Measurements from ENCODE around the gene ARNT2.

ARNT2 gene

DNA sequence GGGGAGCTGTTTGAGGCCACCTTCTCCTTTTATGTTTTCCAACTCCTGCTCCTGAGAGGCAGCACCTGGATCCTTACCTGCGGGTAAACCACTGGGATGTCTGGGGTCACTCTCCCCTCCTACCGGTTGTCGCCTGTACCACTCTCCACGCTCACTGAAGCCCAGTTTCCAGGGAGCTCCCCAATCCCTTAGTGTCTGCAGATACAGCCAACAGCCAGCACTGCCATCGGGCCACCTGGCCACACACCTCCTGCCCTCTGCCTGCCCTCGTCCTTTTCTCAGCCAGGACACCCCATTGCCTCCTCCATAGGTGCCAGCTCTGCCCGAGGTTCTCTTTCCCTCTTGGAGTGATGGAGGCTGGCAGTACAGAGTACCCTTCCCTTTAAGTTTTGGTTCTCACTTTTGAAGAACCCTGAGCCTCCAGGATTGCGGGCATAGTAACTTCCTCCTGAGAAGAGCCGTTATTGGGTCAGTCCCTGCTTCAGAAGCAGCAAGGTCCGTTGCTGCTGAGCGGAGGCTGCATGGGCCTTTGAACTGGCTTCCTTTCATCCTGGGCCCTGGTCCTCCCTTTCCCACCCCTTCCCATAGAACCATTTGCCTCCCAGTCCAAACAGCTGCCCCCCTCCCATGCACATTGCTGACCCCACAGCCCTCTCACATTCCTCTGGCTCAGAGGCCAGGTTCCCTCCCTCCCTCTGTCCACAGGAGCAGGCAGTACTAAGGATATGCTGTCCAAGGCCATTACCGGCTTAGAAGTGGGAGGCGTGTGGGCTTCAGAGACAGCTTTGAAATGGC, 30.9 kb downstream of the ARNT2 start:
- no peaks in the 10 kb centered on the region for H3K79me2 ChIP-seq (ENCODE audit: insufficient read depth, low read length)
- H3K36me3 ChIP-seq (ENCODE audit: insufficient read depth, low read length), result no peaks in the 10 kb centered on the region
- no peak overlapping the region for H3K27ac ChIP-seq (ENCODE audit: low read depth, low read length, poor library complexity, severe bottlenecking)
- no peaks in the 10 kb centered on the region for H4K20me1 ChIP-seq (ENCODE audit: insufficient read depth, low read length)
- no peak overlapping the region for H3K9ac ChIP-seq (ENCODE audit: low read length)
- no peaks in the 10 kb centered on the region for H3K9me3 ChIP-seq (ENCODE audit: low read length)
- H3K4me2 ChIP-seq (ENCODE audit: low read length), result no peak overlapping the region
- 0 out of 2 replicates have a peak, but pooled peaks cover under 1% of the 10 kb centered on the region for H3K27me3 ChIP-seq (ENCODE audit: insufficient read depth, low read length)
- no peaks in the 10 kb centered on the region for H3K9me2 ChIP-seq (ENCODE audit: low read depth, low read length)
- TF ChIP-seq, protein P1, sequence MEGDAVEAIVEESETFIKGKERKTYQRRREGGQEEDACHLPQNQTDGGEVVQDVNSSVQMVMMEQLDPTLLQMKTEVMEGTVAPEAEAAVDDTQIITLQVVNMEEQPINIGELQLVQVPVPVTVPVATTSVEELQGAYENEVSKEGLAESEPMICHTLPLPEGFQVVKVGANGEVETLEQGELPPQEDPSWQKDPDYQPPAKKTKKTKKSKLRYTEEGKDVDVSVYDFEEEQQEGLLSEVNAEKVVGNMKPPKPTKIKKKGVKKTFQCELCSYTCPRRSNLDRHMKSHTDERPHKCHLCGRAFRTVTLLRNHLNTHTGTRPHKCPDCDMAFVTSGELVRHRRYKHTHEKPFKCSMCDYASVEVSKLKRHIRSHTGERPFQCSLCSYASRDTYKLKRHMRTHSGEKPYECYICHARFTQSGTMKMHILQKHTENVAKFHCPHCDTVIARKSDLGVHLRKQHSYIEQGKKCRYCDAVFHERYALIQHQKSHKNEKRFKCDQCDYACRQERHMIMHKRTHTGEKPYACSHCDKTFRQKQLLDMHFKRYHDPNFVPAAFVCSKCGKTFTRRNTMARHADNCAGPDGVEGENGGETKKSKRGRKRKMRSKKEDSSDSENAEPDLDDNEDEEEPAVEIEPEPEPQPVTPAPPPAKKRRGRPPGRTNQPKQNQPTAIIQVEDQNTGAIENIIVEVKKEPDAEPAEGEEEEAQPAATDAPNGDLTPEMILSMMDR (IDR thresholded peaks at IDR 0.05; ENCODE audit: low read length), result no peak
- TF ChIP-seq EZH2 (IDR thresholded peaks at IDR 0.05; ENCODE audit: borderline replicate concordance, low read length), result no peak
- no peak overlapping the region for H3K4me3 ChIP-seq (ENCODE audit: low read depth, low read length, poor library complexity, severe bottlenecking)
- H3F3A ChIP-seq (ENCODE audit: insufficient read depth, low read length), result no peaks in the 10 kb centered on the region
- no peaks in the 10 kb centered on the region for H3K4me1 ChIP-seq (ENCODE audit: insufficient read depth, low read length, severe bottlenecking)
- H2AFZ ChIP-seq (ENCODE audit: low read length), result no peak overlapping the region

DNA sequence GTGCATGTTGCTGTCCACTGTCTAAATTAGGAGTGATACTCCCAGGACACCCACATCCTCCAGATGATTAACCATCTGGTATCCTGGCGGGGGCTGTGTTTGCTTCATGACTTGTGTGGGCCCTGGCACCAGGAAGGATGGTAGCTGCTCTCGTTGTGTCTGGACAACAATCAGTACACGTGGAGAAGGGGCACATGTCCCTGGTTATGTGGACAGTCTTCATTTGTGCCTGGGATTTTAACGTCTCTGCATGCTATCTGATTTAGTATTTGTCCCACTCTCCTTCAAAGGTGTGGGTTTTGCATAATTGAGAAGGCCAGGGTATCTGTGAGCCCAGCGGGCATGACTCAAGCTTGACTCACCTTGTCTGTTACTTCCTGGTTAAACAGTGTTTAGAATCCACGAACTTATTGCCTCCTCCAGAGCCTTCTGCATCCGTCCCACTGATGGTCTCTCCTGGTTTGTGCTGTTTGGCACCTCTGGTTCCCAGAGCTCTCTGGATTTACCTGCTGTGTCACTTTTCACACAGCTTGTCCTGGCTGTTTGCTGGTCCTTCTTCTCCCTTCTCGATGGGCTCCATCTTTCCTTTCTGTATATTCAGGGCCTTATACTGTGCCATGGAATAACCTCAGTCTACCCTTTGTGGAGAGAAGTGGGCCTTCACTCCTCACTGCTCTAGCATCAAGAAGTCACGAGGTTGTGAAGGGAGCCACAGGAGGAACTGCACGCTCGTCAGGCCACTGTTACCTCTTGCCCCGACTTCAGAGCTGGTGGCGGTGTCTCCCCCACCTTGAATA, 32.5 kb downstream of the ARNT2 start:
- H4K20me1 ChIP-seq (ENCODE audit: insufficient read depth, low read length), result no peaks in the 10 kb centered on the region
- no peak overlapping the region for H3K9ac ChIP-seq (ENCODE audit: low read length)
- no peak overlapping the region for H3K27ac ChIP-seq (ENCODE audit: low read depth, low read length, poor library complexity, severe bottlenecking)
- H3K4me1 ChIP-seq (ENCODE audit: insufficient read depth, low read length, severe bottlenecking), result no peaks in the 10 kb centered on the region
- no peaks in the 10 kb centered on the region for H3K9me2 ChIP-seq (ENCODE audit: low read depth, low read length)
- H3K79me2 ChIP-seq (ENCODE audit: insufficient read depth, low read length), result no peaks in the 10 kb centered on the region
- peaks cover 7% of the 10 kb centered on the region; the same call in 1 of the 2 replicates for H3K27me3 ChIP-seq (ENCODE audit: insufficient read depth, low read length)
- TF ChIP-seq, protein P1 (IDR thresholded peaks at IDR 0.05; ENCODE audit: low read length), result no peak
- no peak for TF ChIP-seq EZH2 (IDR thresholded peaks at IDR 0.05; ENCODE audit: borderline replicate concordance, low read length)
- H3K4me2 ChIP-seq (ENCODE audit: low read length), result no peak overlapping the region
- H3K4me3 ChIP-seq (ENCODE audit: low read depth, low read length, poor library complexity, severe bottlenecking), result no peak overlapping the region
- H2AFZ ChIP-seq (ENCODE audit: low read length), result no peak overlapping the region
- H3F3A ChIP-seq (ENCODE audit: insufficient read depth, low read length), result no peaks in the 10 kb centered on the region
- H3K9me3 ChIP-seq (ENCODE audit: low read length), result no peaks in the 10 kb centered on the region
- H3K36me3 ChIP-seq (ENCODE audit: insufficient read depth, low read length), result no peaks in the 10 kb centered on the region

DNA sequence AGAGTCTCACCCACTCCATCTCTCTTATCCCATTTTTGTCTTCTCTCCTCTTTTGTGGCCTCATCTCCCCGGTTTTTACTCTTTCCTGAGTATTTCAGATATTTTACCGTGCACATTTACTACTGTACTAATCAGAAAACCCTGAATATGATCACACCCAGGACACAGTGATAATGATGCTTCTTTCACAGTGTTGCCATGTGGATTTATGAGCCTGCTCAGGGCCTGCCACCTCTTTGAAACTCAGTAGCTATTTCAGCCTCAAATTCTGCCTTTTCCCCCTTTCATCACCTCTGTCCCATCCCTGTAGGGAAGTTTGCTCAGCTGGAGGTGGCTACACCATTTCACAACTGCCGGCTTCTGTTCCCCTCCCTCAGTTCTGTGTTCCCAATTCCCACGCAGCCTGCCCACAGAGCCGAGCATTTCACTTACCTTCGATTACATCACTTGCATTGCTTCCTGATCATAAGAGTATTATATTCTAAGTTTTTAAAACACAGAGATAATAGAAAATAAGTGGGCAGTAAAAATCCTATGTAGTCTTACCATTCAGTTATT, 33.2 kb downstream of the ARNT2 start:
- no peak overlapping the region for H3K27ac ChIP-seq (ENCODE audit: low read depth, low read length, poor library complexity, severe bottlenecking)
- H3K9me2 ChIP-seq (ENCODE audit: low read depth, low read length), result no peaks in the 10 kb centered on the region

More for the DNA sequence above, 33.2 kb downstream of the ARNT2 start:
- Histone ChIP-seq H4K20me1 (ENCODE audit: insufficient read depth, low read length) (no peaks in the 10 kb centered on the region), H3F3A (ENCODE audit: insufficient read depth, low read length) (no peaks in the 10 kb centered on the region), H3K4me3 (ENCODE audit: low read depth, low read length, poor library complexity, severe bottlenecking) (no peak overlapping the region), H3K4me2 (ENCODE audit: low read length) (no peak overlapping the region), H3K36me3 (ENCODE audit: insufficient read depth, low read length) (no peaks in the 10 kb centered on the region), H3K79me2 (ENCODE audit: insufficient read depth, low read length) (no peaks in the 10 kb centered on the region), H3K27me3 (ENCODE audit: insufficient read depth, low read length) (peaks cover 7% of the 10 kb centered on the region; the same call in 1 of the 2 replicates), H3K9me3 (ENCODE audit: low read length) (no peaks in the 10 kb centered on the region), H3K4me1 (ENCODE audit: insufficient read depth, low read length, severe bottlenecking) (no peaks in the 10 kb centered on the region), H3K9ac (ENCODE audit: low read length) (no peak overlapping the region), H2AFZ (ENCODE audit: low read length) (no peak overlapping the region)
- no peak for TF ChIP-seq EZH2 (IDR thresholded peaks at IDR 0.05; ENCODE audit: borderline replicate concordance, low read length)
- TF ChIP-seq, protein P1 (IDR thresholded peaks at IDR 0.05; ENCODE audit: low read length), result no peak

Measured in OCI-LY1 (cell line).